PC-3 (cell line): Measurements from ENCODE around the gene FIZ1. TPM values are rescaled to one million over a fixed set of nuclear protein-coding genes. Genes with fewer than 3 reads are reported as not detected.

Source experiments
- ATAC-seq: fragments of 200-7000 bp; cut with Tn5 transposase; 2 replicates; pipeline ENCODE4 v1.9.1; 2020; ENCODE audit warnings: mild to moderate bottlenecking, moderate library complexity
- BruUV-seq: library from RNA; stranded (reverse); fragments of 400-500 nt; replicated peaks from 2 replicates; lab custom pipeline; 2021; lab: Mats Ljungman, UMichigan
- CTCF ChIA-PET: fragments of 300-600 bp; sonication (Branson Sonifier 250); formaldehyde crosslinking; loops from one replicate; lab custom pipeline; 2022; ENCODE audit warnings: antibody characterized with exemption; lab: Charles Lee
- POLR2A ChIA-PET: fragments of 300-600 bp; sonication (Branson Sonifier 250); formaldehyde crosslinking; loops from one replicate; lab custom pipeline; 2022; ENCODE audit warnings: antibody characterized with exemption; ENCODE audit not compliant: unreplicated experiment; lab: Charles Lee
- DNase-seq: peaks from one replicate; pipeline ENCODE4 v3.0.0-alpha.2; 2015
- H2AFZ ChIP-seq: fragments of 300-600 bp; sonication (generic); 2 replicates; pipeline ENCODE4 v1.6.0; 2016; ENCODE audit warnings: antibody characterized with exemption, low read length
- H3F3A ChIP-seq: fragments of 300-600 bp; sonication (generic); one replicate; pipeline ENCODE4 v1.6.0; 2017; ENCODE audit warnings: antibody characterized with exemption, low read length, control low read depth, mild to moderate bottlenecking; ENCODE audit not compliant: unreplicated experiment
- H3K27ac ChIP-seq: fragments of 300-600 bp; sonication (generic); 2 replicates; pipeline ENCODE4 v1.5.1; 2016; ENCODE audit warnings: mild to moderate bottlenecking, low read length
- H3K27me3 ChIP-seq: fragments of 300-600 bp; sonication (generic); 2 replicates; pipeline ENCODE4 v1.6.1; 2016; ENCODE audit warnings: low read length, mixed read lengths
- H3K36me3 ChIP-seq: fragments of 300-600 bp; sonication (generic); 2 replicates; pipeline ENCODE4 v1.6.1; 2016; ENCODE audit warnings: low read depth, mixed run types, low read length, mixed read lengths
- H3K4me1 ChIP-seq: fragments of 300-600 bp; sonication (generic); 2 replicates; pipeline ENCODE4 v1.5.1; 2016; ENCODE audit warnings: low read length; ENCODE audit not compliant: insufficient read depth
- H3K4me2 ChIP-seq: fragments of 300-600 bp; sonication (generic); 2 replicates; pipeline ENCODE4 v1.6.0; 2016; ENCODE audit warnings: low read length
- H3K4me3 ChIP-seq: fragments of 300-600 bp; sonication (generic); 2 replicates; pipeline ENCODE4 v1.5.1; 2016; ENCODE audit warnings: mild to moderate bottlenecking, low read length, mixed read lengths
- H3K79me2 ChIP-seq: fragments of 300-600 bp; sonication (generic); 2 replicates; pipeline ENCODE4 v1.6.1; 2017; ENCODE audit warnings: low read length, mixed read lengths
- H3K9ac ChIP-seq: fragments of 300-600 bp; sonication (generic); 2 replicates; pipeline ENCODE4 v1.6.0; 2016; ENCODE audit warnings: mild to moderate bottlenecking, low read length
- H3K9me2 ChIP-seq: fragments of 300-600 bp; sonication (generic); replicated peaks from 2 replicates; pipeline ENCODE4 v1.6.1; 2016; ENCODE audit warnings: mixed run types, low read length, mixed read lengths
- H3K9me3 ChIP-seq: fragments of 300-600 bp; sonication (generic); 2 replicates; pipeline ENCODE4 v1.6.1; 2016; ENCODE audit warnings: low read length, mixed read lengths
- H4K20me1 ChIP-seq: fragments of 300-600 bp; sonication (generic); 2 replicates; pipeline ENCODE4 v1.6.1; 2016; ENCODE audit warnings: low read length, mixed read lengths
- CTCF ChIP-seq: fragments of 300-600 bp; sonication (generic); conservative IDR thresholded peaks from 2 replicates; pipeline ENCODE4 v1.5.1; 2017; ENCODE audit warnings: antibody characterized with exemption, low read depth, mild to moderate bottlenecking, low read length
- EZH2 ChIP-seq: fragments of 300-600 bp; sonication (generic); IDR thresholded peaks from one replicate; pipeline ENCODE4 v1.6.1; 2017; ENCODE audit warnings: antibody characterized with exemption, mild to moderate bottlenecking, low read length; ENCODE audit not compliant: unreplicated experiment
- EZH2phosphoT487 ChIP-seq: fragments of 300-600 bp; sonication (generic); IDR thresholded peaks from 2 replicates; pipeline ENCODE4 v1.6.1; 2018; ENCODE audit warnings: mild to moderate bottlenecking, antibody characterized with exemption, low read length, borderline replicate concordance
- intact Hi-C: fragments of 100-400 bp; cut with micrococcal nuclease; formaldehyde crosslinking; loops from 2 replicates; pipeline ENCODE4 v1.9.0; 2023
- total RNA-seq: library from RNA; depleted of rRNA; stranded (reverse); fragments of >200 nt; gene quantifications from 2 replicates; pipeline ENCODE4 v1.2.3, GENCODE V29; 2014

The FIZ1 gene
- total RNA-seq, 1 experiment from 2014 or later = 11.7 TPM

GRCh38 chr19:55623130-55623529, 23.8 kb upstream of the FIZ1 start:
- H2AFZ ChIP-seq = no peak overlapping the region
- no peak overlapping the region for H3K9ac ChIP-seq
- peaks cover 8% of the 10 kb centered on the region for H3K79me2 ChIP-seq
- no peak for ATAC-seq
- peaks cover 10% of the 10 kb centered on the region for H3K4me1 ChIP-seq
- H3K4me2 ChIP-seq = no peak overlapping the region
- no peak overlapping the region for H3K4me3 ChIP-seq
- no peaks in the 10 kb centered on the region for H3K9me3 ChIP-seq
- ChIA-PET POLR2A (interaction anchor here (0.6 kb wide), 1 partner anchor 172 kb away, joined by 9 read pairs; no protein-coding TSS in a partner anchor), CTCF (interaction anchor here (0.7 kb wide), 1 partner anchor 17 kb away, joined by 3 read pairs; the partner anchor contains the start of gene ZNF865)
- DNase-seq = no peak
- intact Hi-C loops = no loop called here
- no TSS peak for BruUV-seq
- no peak overlapping the region for H3K27ac ChIP-seq
- H3K36me3 ChIP-seq = no peaks in the 10 kb centered on the region
- peaks cover 4% of the 10 kb centered on the region; the same call in 1 of the 2 replicates for H4K20me1 ChIP-seq
- H3K27me3 ChIP-seq = no peaks in the 10 kb centered on the region
- no peaks in the 10 kb centered on the region for H3F3A ChIP-seq
- H3K9me2 ChIP-seq = no peaks in the 10 kb centered on the region
- TF ChIP-seq EZH2phosphoT487 (no peak), EZH2 (no peak), CTCF (no peak)

GRCh38 chr19:55622242-55622969, 23.1 kb upstream of the FIZ1 start:
- no peak overlapping the region for H3K4me3 ChIP-seq
- no TSS peak for BruUV-seq
- DNase-seq = no peak
- no peak overlapping the region for H3K27ac ChIP-seq
- H2AFZ ChIP-seq = no peak overlapping the region
- H3K9me3 ChIP-seq = no peaks in the 10 kb centered on the region
- H3F3A ChIP-seq = no peaks in the 10 kb centered on the region
- no peaks in the 10 kb centered on the region for H3K27me3 ChIP-seq
- POLR2A ChIA-PET = no interaction called here
- H3K79me2 ChIP-seq = peaks cover 8% of the 10 kb centered on the region
- ATAC-seq = no peak
- no peaks in the 10 kb centered on the region for H3K9me2 ChIP-seq
- no peaks in the 10 kb centered on the region for H3K36me3 ChIP-seq
- H3K4me1 ChIP-seq = peaks cover 10% of the 10 kb centered on the region
- no peak overlapping the region for H3K4me2 ChIP-seq
- intact Hi-C loops = no loop called here
- no peak overlapping the region for H3K9ac ChIP-seq
- CTCF ChIA-PET = interaction anchor here (0.7 kb wide), 1 partner anchor 17 kb away, joined by 3 read pairs; the partner anchor contains the start of gene ZNF865
- TF ChIP-seq EZH2phosphoT487 (no peak), EZH2 (no peak), CTCF (no peak)
- H4K20me1 ChIP-seq = peaks cover 4% of the 10 kb centered on the region; the same call in 1 of the 2 replicates
